ENCODE measurements around the gene DEFB123.

The DEFB123 gene

GRCh38 chr20:31485450-31486339 is 45.3 kb downstream of the DEFB123 start:
- Mint-ChIP-seq H3K9me3 (no peaks in the 10 kb centered on the region), H3K36me3 (ENCODE audit: low read depth) (no peaks in the 10 kb centered on the region), H3K4me3 (no peak overlapping the region), H3K27ac (no peak overlapping the region), H3K27me3 (ENCODE audit: low read depth) (peaks cover 14% of the 10 kb centered on the region), H3K4me1 (ENCODE audit: low read depth) (no peaks in the 10 kb centered on the region)
- no peak for DNase-seq (ENCODE audit: low spot score)

GRCh38 chr20:31488115-31488514 is 47.7 kb downstream of the DEFB123 start:
- Mint-ChIP-seq H3K9me3 (no peaks in the 10 kb centered on the region), H3K4me3 (no peak overlapping the region), H3K27me3 (ENCODE audit: low read depth) (peaks cover 14% of the 10 kb centered on the region)

GRCh38 chr20:31489152-31489551 is 48.7 kb downstream of the DEFB123 start:
- no peak overlapping the region for H3K27ac Mint-ChIP-seq
- H3K4me1 Mint-ChIP-seq (ENCODE audit: low read depth), result no peaks in the 10 kb centered on the region
- peaks cover 14% of the 10 kb centered on the region for H3K27me3 Mint-ChIP-seq (ENCODE audit: low read depth)
- no peak overlapping the region for H3K4me3 Mint-ChIP-seq
- no peaks in the 10 kb centered on the region for H3K9me3 Mint-ChIP-seq
- H3K36me3 Mint-ChIP-seq (ENCODE audit: low read depth), result no peaks in the 10 kb centered on the region
- DNase-seq (ENCODE audit: low spot score), result no peak

More at GRCh38 chr20:31488115-31488514, 47.7 kb downstream of the DEFB123 start:
- no peak for DNase-seq (ENCODE audit: low spot score)
- H3K4me1 Mint-ChIP-seq (ENCODE audit: low read depth), result no peaks in the 10 kb centered on the region
- H3K36me3 Mint-ChIP-seq (ENCODE audit: low read depth), result no peaks in the 10 kb centered on the region
- no peak overlapping the region for H3K27ac Mint-ChIP-seq

- DNase-seq (ENCODE audit: low spot score), result no peak
- Mint-ChIP-seq H3K36me3 (ENCODE audit: low read depth) (no peaks in the 10 kb centered on the region), H3K27me3 (ENCODE audit: low read depth) (peaks cover 11% of the 10 kb centered on the region), H3K4me1 (ENCODE audit: low read depth) (no peaks in the 10 kb centered on the region), H3K27ac (no peak overlapping the region), H3K4me3 (no peak overlapping the region), H3K9me3 (no peaks in the 10 kb centered on the region)
These were observed 50.3 kb downstream of the DEFB123 start for GRCh38 chr20:31490752-31491151.

- Mint-ChIP-seq H3K27ac (no peak overlapping the region), H3K27me3 (ENCODE audit: low read depth) (peaks cover 11% of the 10 kb centered on the region), H3K4me1 (ENCODE audit: low read depth) (no peaks in the 10 kb centered on the region), H3K9me3 (no peaks in the 10 kb centered on the region), H3K36me3 (ENCODE audit: low read depth) (no peaks in the 10 kb centered on the region), H3K4me3 (no peak overlapping the region)
- DNase-seq (ENCODE audit: low spot score), result no peak
These were observed 53.7 kb downstream of the DEFB123 start for GRCh38 chr20:31494131-31494530.

- peaks cover 7% of the 10 kb centered on the region for H3K27me3 Mint-ChIP-seq (ENCODE audit: low read depth)
- H3K9me3 Mint-ChIP-seq, result no peaks in the 10 kb centered on the region
- no peak overlapping the region for H3K27ac Mint-ChIP-seq
- no peaks in the 10 kb centered on the region for H3K4me1 Mint-ChIP-seq (ENCODE audit: low read depth)
- DNase-seq (ENCODE audit: low spot score), result no peak
- H3K36me3 Mint-ChIP-seq (ENCODE audit: low read depth), result no peaks in the 10 kb centered on the region
- no peak overlapping the region for H3K4me3 Mint-ChIP-seq
These were observed 56.4 kb downstream of the DEFB123 start for GRCh38 chr20:31496761-31497295.

GRCh38 chr20:31497838-31498540 is 57.6 kb downstream of the DEFB123 start:
- no peaks in the 10 kb centered on the region for H3K9me3 Mint-ChIP-seq
- H3K27me3 Mint-ChIP-seq (ENCODE audit: low read depth), result peaks cover 11% of the 10 kb centered on the region
- no peak overlapping the region for H3K27ac Mint-ChIP-seq
- no peaks in the 10 kb centered on the region for H3K4me1 Mint-ChIP-seq (ENCODE audit: low read depth)
- H3K4me3 Mint-ChIP-seq, result no peak overlapping the region
- H3K36me3 Mint-ChIP-seq (ENCODE audit: low read depth), result no peaks in the 10 kb centered on the region
- no peak for DNase-seq (ENCODE audit: low spot score)
